HepG2 (cell line): Measurements from ENCODE around the gene KIF1C. TPM values are rescaled to one million over a fixed set of nuclear protein-coding genes. Genes with fewer than 3 reads are reported as not detected.

Experiments used
- ELK4 ChIP-seq: sonication (generic); formaldehyde crosslinking; IDR thresholded peaks from 2 replicates; pipeline ENCODE4 v1.9.0; 2021; ENCODE audit warnings: missing genetic modification reagents, borderline replicate concordance
- HES4 ChIP-seq: sonication (generic); formaldehyde crosslinking; IDR thresholded peaks from 2 replicates; pipeline ENCODE4 v1.9.0; 2021; ENCODE audit warnings: mild to moderate bottlenecking, missing genetic modification reagents, borderline replicate concordance
- MYNN ChIP-seq: sonication (generic); formaldehyde crosslinking; IDR thresholded peaks from 2 replicates; pipeline ENCODE4 v1.4.0; 2020; ENCODE audit warnings: mild to moderate bottlenecking, low read depth, missing genetic modification reagents
- REXO4 ChIP-seq: sonication (generic); formaldehyde crosslinking; IDR thresholded peaks from 2 replicates; pipeline ENCODE4 v1.8.0; 2022; ENCODE audit warnings: missing genetic modification reagents, mild to moderate bottlenecking, borderline replicate concordance
- SMAD1 ChIP-seq: sonication (generic); formaldehyde crosslinking; IDR thresholded peaks from 2 replicates; pipeline ENCODE4 v1.4.0; 2020; ENCODE audit warnings: missing genetic modification reagents, low read depth, mild to moderate bottlenecking, borderline replicate concordance
- TGIF2 ChIP-seq: IDR thresholded peaks from 2 replicates; pipeline ENCODE4 v1.6.1; 2016; ENCODE audit warnings: control low read depth, missing compliant biosample characterization
- ZMAT3 ChIP-seq: sonication (generic); formaldehyde crosslinking; conservative IDR thresholded peaks from 2 replicates; pipeline ENCODE4 v1.7.0; 2021; ENCODE audit warnings: missing genetic modification reagents
- ZNF335 ChIP-seq: sonication (generic); formaldehyde crosslinking; IDR thresholded peaks from 2 replicates; pipeline ENCODE4 v1.4.0; 2020; ENCODE audit warnings: missing genetic modification reagents
- ZNF468 ChIP-seq: sonication (generic); formaldehyde crosslinking; IDR thresholded peaks from 2 replicates; pipeline ENCODE4 v1.8.0; 2022; ENCODE audit warnings: mild to moderate bottlenecking, moderate library complexity, missing genetic modification reagents
- ZNF558 ChIP-seq: sonication (generic); formaldehyde crosslinking; IDR thresholded peaks from 2 replicates; pipeline ENCODE4 v1.9.0; 2022; ENCODE audit warnings: mild to moderate bottlenecking, missing genetic modification reagents, borderline replicate concordance
- ZNF687 ChIP-seq: sonication (generic); formaldehyde crosslinking; IDR thresholded peaks from 2 replicates; pipeline ENCODE4 v1.5.1; 2020; ENCODE audit warnings: mild to moderate bottlenecking, missing genetic modification reagents, moderate library complexity
- ZNF800 ChIP-seq: sonication (generic); formaldehyde crosslinking; IDR thresholded peaks from 2 replicates; pipeline ENCODE4 v1.4.0; 2020; ENCODE audit warnings: missing genetic modification reagents
- polyA plus RNA-seq, 8 experiments: library from polyadenylated mRNA; depleted of rRNA in 3 of 8; stranded (reverse) in 7 of 8; unstranded in 1 of 8; fragments of >200 nt; fragmentation: Illumina TruSeq in 4 of 8; extraction: Trizol in 4 of 8; gene quantifications; 2 replicates each; pipeline versions ENCODE4 v1.2.1 to v1.2.3, GENCODE V29; 2011 to 2016; ENCODE audit warnings: low read depth in 4 of 8, missing spikeins in 1 of 8, mixed read lengths in 1 of 8; ENCODE audit not compliant: insufficient read depth in 1 of 8
- total RNA-seq, 5 experiments: library from RNA; depleted of rRNA; stranded (reverse); fragments of >200 nt; fragmentation: Illumina TruSeq; extraction: Trizol; gene quantifications; 2 replicates each; pipeline ENCODE4 v1.2.3, GENCODE V29; 2016; ENCODE audit warnings: low read depth in 1 of 5
- TF ChIP-seq, protein P1 (sequence below): sonication (generic); formaldehyde crosslinking; IDR thresholded peaks from 2 replicates; pipeline ENCODE4 v1.4.0; 2020; ENCODE audit warnings: missing genetic modification reagents
- TF ChIP-seq, protein P2 (sequence below): sonication (generic); formaldehyde crosslinking; conservative IDR thresholded peaks from 2 replicates; pipeline ENCODE4 v1.4.0; 2020; ENCODE audit warnings: missing genetic modification reagents
- TF ChIP-seq, protein P3 (sequence below): sonication (generic); formaldehyde crosslinking; IDR thresholded peaks from 2 replicates; pipeline ENCODE4 v1.4.0; 2020; ENCODE audit warnings: mild to moderate bottlenecking, missing genetic modification reagents

KIF1C gene
- total and polyA plus RNA-seq, 2 of the 13 experiments (the other 11 are each of a cell fraction or from before 2014, with no cell fraction given), result 70.0 to 104 TPM

DNA sequence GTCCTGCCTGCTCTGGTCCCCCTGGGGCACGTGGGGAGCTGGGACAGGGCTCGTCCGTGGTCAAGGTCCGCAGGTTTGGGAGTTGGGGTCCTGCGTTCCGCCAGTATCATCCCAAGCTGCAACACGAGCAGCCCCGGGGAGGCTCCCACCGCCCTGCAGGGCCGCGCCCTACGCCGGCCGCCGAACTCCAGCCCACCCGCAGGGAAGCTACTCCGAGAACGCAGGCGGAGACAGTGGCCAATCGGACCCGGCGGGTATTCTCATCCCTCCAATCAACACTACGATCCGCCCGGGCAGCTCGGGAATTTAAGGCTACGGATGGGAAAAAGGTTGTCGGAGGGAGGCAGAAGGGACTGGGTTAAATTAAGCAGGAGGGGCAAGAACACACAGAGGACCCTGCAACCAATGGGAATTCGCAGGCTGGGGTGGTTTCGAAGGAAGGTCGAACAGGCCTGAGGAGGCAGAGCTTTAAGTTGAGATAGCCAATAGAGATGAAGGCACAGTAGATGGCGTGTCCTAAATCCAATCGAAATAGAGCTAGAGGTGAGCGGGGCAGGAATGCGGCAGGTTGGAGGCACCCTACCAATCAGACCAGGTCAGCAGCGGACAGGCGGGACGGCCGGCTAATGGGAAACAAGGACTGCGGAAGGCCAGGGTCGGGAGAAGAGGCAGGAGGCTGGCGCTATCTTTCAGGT, 30.8 kb upstream of the KIF1C start (continued):
- 0 out of 2 replicates have a peak, but pooled peaks have one; percentile 18 for TF ChIP-seq ZNF800 (CRISPR knock-in tag)
- peak; percentile 87 for TF ChIP-seq ZNF687 (CRISPR knock-in tag)
- TF ChIP-seq ZMAT3 (CRISPR knock-in tag), result no peak
- TF ChIP-seq ZNF335 (CRISPR knock-in tag), result no peak
- TF ChIP-seq REXO4 (CRISPR knock-in tag), result no peak
- TF ChIP-seq, protein P1, sequence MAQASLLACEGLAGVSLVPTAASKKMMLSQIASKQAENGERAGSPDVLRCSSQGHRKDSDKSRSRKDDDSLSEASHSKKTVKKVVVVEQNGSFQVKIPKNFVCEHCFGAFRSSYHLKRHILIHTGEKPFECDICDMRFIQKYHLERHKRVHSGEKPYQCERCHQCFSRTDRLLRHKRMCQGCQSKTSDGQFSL (CRISPR knock-in tag), result no peak
- TF ChIP-seq, protein P2, sequence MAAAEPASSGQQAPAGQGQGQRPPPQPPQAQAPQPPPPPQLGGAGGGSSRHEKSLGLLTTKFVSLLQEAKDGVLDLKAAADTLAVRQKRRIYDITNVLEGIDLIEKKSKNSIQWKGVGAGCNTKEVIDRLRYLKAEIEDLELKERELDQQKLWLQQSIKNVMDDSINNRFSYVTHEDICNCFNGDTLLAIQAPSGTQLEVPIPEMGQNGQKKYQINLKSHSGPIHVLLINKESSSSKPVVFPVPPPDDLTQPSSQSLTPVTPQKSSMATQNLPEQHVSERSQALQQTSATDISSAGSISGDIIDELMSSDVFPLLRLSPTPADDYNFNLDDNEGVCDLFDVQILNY (CRISPR knock-in tag), result no peak
- peak; percentile 84; the same call in 1 of the 2 replicates for TF ChIP-seq SMAD1
- no peak for TF ChIP-seq MYNN (CRISPR knock-in tag)
- 0 out of 2 replicates have a peak, but pooled peaks have one; percentile 29 for TF ChIP-seq ZNF558
- no peak for TF ChIP-seq ZNF468
- TF ChIP-seq ELK4 (CRISPR knock-in tag), result no peak
- TF ChIP-seq TGIF2 (CRISPR knock-in tag), result peak; percentile 20; the same call in 1 of the 2 replicates
- TF ChIP-seq, protein P3, sequence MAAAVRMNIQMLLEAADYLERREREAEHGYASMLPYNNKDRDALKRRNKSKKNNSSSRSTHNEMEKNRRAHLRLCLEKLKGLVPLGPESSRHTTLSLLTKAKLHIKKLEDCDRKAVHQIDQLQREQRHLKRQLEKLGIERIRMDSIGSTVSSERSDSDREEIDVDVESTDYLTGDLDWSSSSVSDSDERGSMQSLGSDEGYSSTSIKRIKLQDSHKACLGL (CRISPR knock-in tag), result peak; percentile 55; the same call in 1 of the 2 replicates
- no peak for TF ChIP-seq HES4
